Breast epithelium (tissue), 4 donors: Measurements from ENCODE around the gene NME3. TPM values are rescaled to one million over a fixed set of nuclear protein-coding genes. Genes with fewer than 3 reads are reported as not detected.

ENCODE experiments used
- DNase-seq, 2 donors: peaks; one replicate each; pipeline ENCODE4 v3.0.0-alpha.2; 2019; ENCODE audit warnings: low spot score in 2 of 2
- H3K27ac ChIP-seq, 2 donors: fragments of 200-600 bp; sonication (generic) in 1 of 2; one replicate each; pipeline ENCODE4 v1.5.1; 2016 to 2019; ENCODE audit warnings: mild to moderate bottlenecking in 1 of 2
- H3K27me3 ChIP-seq, 2 donors: fragments of 200-600 bp; sonication (generic) in 1 of 2; one replicate each; pipeline versions ENCODE4 v1.5.1 to v1.6.0; 2017 to 2019; ENCODE audit warnings: control low read depth in 1 of 2, mild to moderate bottlenecking in 1 of 2
- H3K36me3 ChIP-seq: fragments of 200-600 bp; one replicate; pipeline ENCODE4 v1.5.1; 2019
- H3K4me1 ChIP-seq, 2 donors: fragments of 200-600 bp; sonication (generic); one replicate each; pipeline ENCODE4 v1.5.1; 2016 to 2019; ENCODE audit warnings: control low read depth in 1 of 2
- H3K4me3 ChIP-seq, 3 donors: fragments of 200-600 bp; sonication (generic); 1 replicate in 2 of 3; 2 replicates in 1 of 3; pipeline ENCODE4 v1.5.1; 2016 to 2019; ENCODE audit warnings: mild to moderate bottlenecking in 3 of 3, moderate library complexity in 2 of 3
- H3K9me3 ChIP-seq, 2 donors: fragments of 200-600 bp; sonication (generic) in 1 of 2; one replicate each; pipeline ENCODE4 v1.5.1; 2016 to 2019; ENCODE audit warnings: control low read depth in 1 of 2
- POLR2A ChIP-seq: fragments of 450-650 bp; IDR thresholded peaks from one replicate; pipeline ENCODE4 v1.6.1; 2016; ENCODE audit warnings: antibody characterized with exemption, mild to moderate bottlenecking, moderate library complexity
- POLR2AphosphoS5 ChIP-seq, 3 donors: sonication (generic); formaldehyde crosslinking; IDR thresholded peaks; one replicate each; pipeline ENCODE4 v1.6.1; 2017; ENCODE audit warnings: antibody characterized with exemption in 3 of 3
- intact Hi-C: fragments of 100-400 bp; cut with DNase I; formaldehyde crosslinking; loops from one replicate; pipeline ENCODE4 v1.15.1; 2023; ENCODE audit warnings: low total_unique reads
- total RNA-seq, 3 donors: library from RNA; depleted of rRNA; stranded (reverse); fragments of >200 nt; gene quantifications; one replicate each; pipeline ENCODE4 v1.1.0, GENCODE V29; 2016
- TF ChIP-seq, protein P1 (sequence below), 3 donors: fragments of 450-650 bp; IDR thresholded peaks; one replicate each; pipeline ENCODE4 v1.5.1; 2016 to 2017; ENCODE audit warnings: antibody characterized with exemption in 3 of 3, mild to moderate bottlenecking in 3 of 3, moderate library complexity in 3 of 3

NME3 gene
- total RNA-seq, 3 donors from 2014 or later: 86.6 to 119 (median 115) TPM

DNA sequence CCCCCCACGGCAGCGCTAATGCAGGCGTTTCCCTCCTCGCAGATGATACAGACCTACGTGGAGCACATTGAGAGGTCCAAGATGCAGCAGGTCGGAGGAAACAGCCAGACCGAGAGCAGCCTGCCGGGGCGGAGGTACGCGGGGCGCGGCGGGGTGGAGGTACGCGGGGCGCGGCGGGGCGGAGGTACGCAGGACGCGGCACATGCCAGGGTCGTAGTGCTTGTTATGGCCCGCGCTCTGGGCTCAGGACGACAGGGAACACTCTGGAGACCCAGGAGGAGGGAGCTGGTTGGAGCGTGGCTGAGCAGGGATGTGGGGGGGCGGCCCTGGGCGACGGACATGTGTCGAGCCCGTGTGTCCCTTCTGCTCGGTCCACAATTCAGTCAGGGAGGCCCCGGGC lies 41.9 kb downstream of the NME3 start:
- no peaks in the 10 kb centered on the region for H3K36me3 ChIP-seq
- intact Hi-C loops: no loop called here
- no peaks in the 10 kb centered on the region for H3K27me3 ChIP-seq
- H3K9me3 ChIP-seq: no peaks in the 10 kb centered on the region
- TF ChIP-seq POLR2A (no peak), POLR2AphosphoS5 (IDR thresholded peaks at IDR 0.05) (no peak)
- TF ChIP-seq, protein P1, sequence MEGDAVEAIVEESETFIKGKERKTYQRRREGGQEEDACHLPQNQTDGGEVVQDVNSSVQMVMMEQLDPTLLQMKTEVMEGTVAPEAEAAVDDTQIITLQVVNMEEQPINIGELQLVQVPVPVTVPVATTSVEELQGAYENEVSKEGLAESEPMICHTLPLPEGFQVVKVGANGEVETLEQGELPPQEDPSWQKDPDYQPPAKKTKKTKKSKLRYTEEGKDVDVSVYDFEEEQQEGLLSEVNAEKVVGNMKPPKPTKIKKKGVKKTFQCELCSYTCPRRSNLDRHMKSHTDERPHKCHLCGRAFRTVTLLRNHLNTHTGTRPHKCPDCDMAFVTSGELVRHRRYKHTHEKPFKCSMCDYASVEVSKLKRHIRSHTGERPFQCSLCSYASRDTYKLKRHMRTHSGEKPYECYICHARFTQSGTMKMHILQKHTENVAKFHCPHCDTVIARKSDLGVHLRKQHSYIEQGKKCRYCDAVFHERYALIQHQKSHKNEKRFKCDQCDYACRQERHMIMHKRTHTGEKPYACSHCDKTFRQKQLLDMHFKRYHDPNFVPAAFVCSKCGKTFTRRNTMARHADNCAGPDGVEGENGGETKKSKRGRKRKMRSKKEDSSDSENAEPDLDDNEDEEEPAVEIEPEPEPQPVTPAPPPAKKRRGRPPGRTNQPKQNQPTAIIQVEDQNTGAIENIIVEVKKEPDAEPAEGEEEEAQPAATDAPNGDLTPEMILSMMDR (IDR thresholded peaks at IDR 0.05): no peak
- DNase-seq: no peak
- no peak overlapping the region for H3K27ac ChIP-seq
- H3K4me1 ChIP-seq: no peaks in the 10 kb centered on the region
- H3K4me3 ChIP-seq: no peak overlapping the region

DNA sequence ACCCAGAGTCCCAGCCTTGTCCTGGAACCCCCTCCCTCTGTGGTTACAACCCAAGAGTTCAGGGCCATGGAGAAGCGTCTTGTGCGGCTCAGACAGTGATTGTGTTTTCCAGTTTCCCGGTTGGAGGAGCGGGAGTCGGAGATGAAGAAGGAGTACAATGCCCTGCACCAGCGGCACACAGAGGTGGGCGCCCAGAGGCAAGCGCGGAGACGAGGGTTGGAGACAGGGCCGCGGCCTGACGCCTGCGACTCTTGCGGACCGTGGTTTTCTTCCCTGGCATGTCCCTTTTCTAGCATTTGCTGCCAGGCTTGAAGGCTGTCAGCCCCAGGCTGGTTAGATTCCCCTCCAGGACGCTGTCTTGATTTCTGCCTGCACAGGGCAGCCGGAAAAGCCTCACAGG lies 42.3 kb downstream of the NME3 start:
- TF ChIP-seq POLR2AphosphoS5 (IDR thresholded peaks at IDR 0.05) (no peak), POLR2A (no peak)
- TF ChIP-seq, protein P1 (IDR thresholded peaks at IDR 0.05): no peak
- Histone ChIP-seq H3K4me1 (no peaks in the 10 kb centered on the region), H3K36me3 (no peaks in the 10 kb centered on the region), H3K9me3 (no peaks in the 10 kb centered on the region), H3K27me3 (no peaks in the 10 kb centered on the region), H3K4me3 (no peak overlapping the region), H3K27ac (no peak overlapping the region)
- no peak for DNase-seq
- intact Hi-C loops: no loop called here

DNA sequence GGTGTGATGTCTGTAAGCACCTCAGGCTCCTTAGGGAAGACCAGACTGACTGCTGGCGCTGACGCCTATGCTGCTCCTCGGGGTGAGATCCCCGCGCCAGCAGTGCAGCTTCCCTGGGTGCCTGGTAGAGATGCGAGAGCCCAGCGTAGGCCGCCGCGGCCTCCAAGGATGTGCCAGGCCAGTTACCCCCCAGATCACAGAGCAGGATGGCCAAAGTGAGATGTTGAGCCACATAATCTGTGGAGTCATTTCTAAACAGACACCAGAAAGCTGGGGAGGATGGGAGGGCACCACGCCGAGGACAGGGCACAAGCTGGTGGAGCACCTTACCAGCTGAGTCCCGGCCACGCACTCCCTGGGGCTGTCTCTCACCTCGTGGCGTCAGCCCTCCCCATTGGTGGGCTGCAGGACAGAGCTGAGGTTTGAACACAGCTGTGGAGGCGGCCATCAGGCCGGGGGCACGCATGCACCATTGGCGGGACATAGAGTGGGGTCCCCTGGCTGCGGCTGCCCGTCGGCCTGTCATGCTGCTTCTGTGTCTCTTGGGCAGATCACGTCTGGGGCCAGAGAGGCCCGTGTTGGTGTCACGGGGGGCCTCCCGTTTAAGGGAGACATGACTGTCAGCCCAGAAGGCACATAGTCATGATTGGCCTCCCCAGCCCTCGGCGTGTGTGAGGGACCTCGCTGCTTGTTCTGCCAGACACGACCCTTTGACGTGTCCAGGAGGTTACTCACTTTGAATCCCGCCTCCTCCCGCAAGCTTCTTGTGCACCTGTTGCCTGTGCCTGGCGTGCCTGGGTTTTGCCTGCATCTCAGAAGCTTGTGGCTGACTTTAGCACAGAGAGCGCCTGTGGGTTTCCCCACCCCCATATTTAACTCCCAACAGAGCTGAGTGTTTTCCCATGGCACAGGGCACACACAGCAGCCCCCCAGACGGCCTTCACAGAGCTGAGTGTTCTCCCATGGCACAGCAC lies 43.4 kb downstream of the NME3 start:
- H3K4me1 ChIP-seq: peaks cover 0 to under 1% of the 10 kb centered on the region in 2 donors
- no peaks in the 10 kb centered on the region for H3K27me3 ChIP-seq
- no peak for TF ChIP-seq POLR2AphosphoS5 (IDR thresholded peaks at IDR 0.05)
- TF ChIP-seq POLR2A: no peak
- TF ChIP-seq, protein P1 (IDR thresholded peaks at IDR 0.05): no peak
- H3K9me3 ChIP-seq: no peaks in the 10 kb centered on the region
- no peak overlapping the region for H3K27ac ChIP-seq
- H3K4me3 ChIP-seq: no peak overlapping the region
- H3K36me3 ChIP-seq: no peaks in the 10 kb centered on the region
- intact Hi-C loops: no loop called here
- DNase-seq: no peak

DNA sequence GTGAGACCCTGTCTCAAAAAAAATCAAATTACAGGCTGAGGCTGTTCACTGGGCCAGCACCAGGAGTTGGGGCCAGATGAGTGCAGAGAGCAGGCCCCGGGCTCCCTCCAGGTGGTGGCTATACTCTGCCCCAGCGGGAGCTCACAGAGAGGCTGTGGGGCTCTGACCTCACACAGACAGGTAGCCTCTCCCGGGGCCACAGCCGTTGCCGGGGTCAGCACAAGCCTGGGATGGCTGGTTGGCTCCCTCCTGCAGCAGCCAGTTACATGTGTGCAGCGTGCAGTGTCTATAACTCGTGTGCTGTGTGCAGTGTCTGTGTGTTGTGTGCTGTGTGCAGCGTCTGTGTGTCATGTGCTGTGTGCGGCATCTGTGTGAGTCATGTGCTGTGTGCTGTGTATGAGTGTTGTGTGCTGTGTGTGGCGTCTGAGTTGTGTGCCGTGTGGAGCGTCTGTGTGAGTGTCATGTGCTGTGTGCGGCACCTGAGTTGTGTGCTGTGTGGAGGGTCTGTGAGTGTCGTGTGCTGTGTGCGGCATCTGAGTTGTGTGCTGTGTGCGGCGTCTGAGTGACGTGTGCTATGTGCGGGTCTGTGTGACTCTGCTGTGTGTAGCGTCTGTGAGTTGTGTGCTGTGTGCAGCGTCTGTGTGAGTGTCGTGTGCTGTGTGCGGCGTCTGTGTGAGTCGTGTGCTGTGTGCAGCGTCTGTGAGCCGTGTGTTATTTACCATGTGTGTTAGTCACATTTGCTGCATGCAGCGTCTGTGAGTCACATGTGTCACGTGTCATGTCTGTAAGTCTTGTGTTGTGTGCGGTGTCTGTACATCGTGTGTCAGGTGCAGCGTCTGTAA lies 44.5 kb downstream of the NME3 start:
- Histone ChIP-seq H3K4me3 (no peak overlapping the region), H3K27ac (no peak overlapping the region), H3K27me3 (no peaks in the 10 kb centered on the region), H3K9me3 (no peaks in the 10 kb centered on the region), H3K4me1 (peaks cover 3 to 11% of the 10 kb centered on the region in 2 donors), H3K36me3 (no peaks in the 10 kb centered on the region)
- TF ChIP-seq, protein P1 (IDR thresholded peaks at IDR 0.05): no peak
- TF ChIP-seq POLR2AphosphoS5 (IDR thresholded peaks at IDR 0.05): no peak
- no peak for TF ChIP-seq POLR2A
- no peak for DNase-seq
- intact Hi-C loops: no loop called here
